K562 (cell line): ENCODE measurements around the gene POLR3K. TPM values are rescaled to one million over a fixed set of nuclear protein-coding genes. Genes with fewer than 3 reads are reported as not detected.

ENCODE experiments used
- BCLAF1 ChIP-seq, 2 experiments: fragments of 450-650 bp in 1 of 2; IDR thresholded peaks; 2 replicates each; pipeline ENCODE4 v1.6.1; 2011 to 2017; ENCODE audit warnings: low read depth in 2 of 2, antibody characterized with exemption in 1 of 2, borderline replicate concordance in 1 of 2, low read length in 1 of 2, mild to moderate bottlenecking in 1 of 2, mixed read lengths in 1 of 2; ENCODE audit not compliant: control insufficient read depth in 1 of 2
- CAMTA2 ChIP-seq: fragments of 250-450 bp; sonication (Bioruptor Pico); conservative IDR thresholded peaks from 2 replicates; pipeline ENCODE4 v1.5.1; 2022
- CCNT2 ChIP-seq: IDR thresholded peaks from 2 replicates; pipeline ENCODE4 v1.6.1; 2011; ENCODE audit warnings: borderline replicate concordance, low read depth, mild to moderate bottlenecking, moderate library complexity, mixed read lengths, low read length; ENCODE audit not compliant: insufficient read length; ENCODE audit errors: extremely low read depth
- CXXC5 ChIP-seq: fragments of 250-450 bp; sonication (Bioruptor Pico); IDR thresholded peaks from 2 replicates; pipeline ENCODE4 v1.8.0; 2022; ENCODE audit warnings: inconsistent platforms, mild to moderate bottlenecking, moderate library complexity
- DACH1 ChIP-seq: fragments of 450-650 bp; IDR thresholded peaks from 2 replicates; pipeline ENCODE4 v1.6.1; 2018; ENCODE audit not compliant: partially characterized antibody
- FOXA1 ChIP-seq: fragments of 450-650 bp; IDR thresholded peaks from 2 replicates; pipeline ENCODE4 v1.6.1; 2016; ENCODE audit warnings: mild to moderate bottlenecking, borderline replicate concordance
- GATAD2A ChIP-seq: fragments of 450-650 bp; IDR thresholded peaks from 2 replicates; pipeline ENCODE4 v1.6.1; 2017
- NCOA6 ChIP-seq: fragments of 450-650 bp; IDR thresholded peaks from 2 replicates; pipeline ENCODE4 v1.6.1; 2017; ENCODE audit warnings: mild to moderate bottlenecking
- PATZ1 ChIP-seq: fragments of 250-450 bp; sonication (Bioruptor Pico); IDR thresholded peaks from 2 replicates; pipeline ENCODE4 v1.5.0; 2020; ENCODE audit warnings: mild to moderate bottlenecking, borderline replicate concordance
- RBM25 ChIP-seq: fragments of 200-400 bp; formaldehyde crosslinking; IDR thresholded peaks from 2 replicates; pipeline ENCODE4 v1.6.1; 2018; ENCODE audit warnings: low read length, low read depth, moderate library complexity; ENCODE audit not compliant: severe bottlenecking
- SIN3B ChIP-seq: fragments of 450-650 bp; IDR thresholded peaks from 2 replicates; pipeline ENCODE4 v1.6.1; 2017; ENCODE audit warnings: low read depth, mild to moderate bottlenecking, moderate library complexity
- SMAD4 ChIP-seq: fragments of 250-450 bp; sonication (Bioruptor Pico); conservative IDR thresholded peaks from 2 replicates; pipeline ENCODE4 v1.8.0; 2021; ENCODE audit warnings: inconsistent platforms, mild to moderate bottlenecking, moderate library complexity
- SMARCA4 ChIP-seq: fragments of 450-650 bp; IDR thresholded peaks from 2 replicates; pipeline ENCODE4 v1.6.1; 2016
- SNRNP70 ChIP-seq: fragments of 200-400 bp; formaldehyde crosslinking; optimal IDR thresholded peaks from 2 replicates; pipeline ENCODE3; 2017; ENCODE audit warnings: low read depth, low read length
- TARDBP ChIP-seq: fragments of 450-650 bp; IDR thresholded peaks from 2 replicates; pipeline ENCODE4 v1.6.1; 2016
- U2AF2 ChIP-seq: fragments of 200-400 bp; formaldehyde crosslinking; optimal IDR thresholded peaks from 2 replicates; pipeline ENCODE3; 2017; ENCODE audit warnings: low read depth, mild to moderate bottlenecking, low read length
- ZNF324 ChIP-seq: fragments of 250-450 bp; sonication (Bioruptor Pico); IDR thresholded peaks from 2 replicates; pipeline ENCODE4 v1.4.0; 2020; ENCODE audit warnings: mild to moderate bottlenecking
- ZNF384 ChIP-seq: IDR thresholded peaks from 2 replicates; pipeline ENCODE4 v1.6.1; 2012; ENCODE audit warnings: low read depth, low read length, improper control_type of control experiment
- polyA plus RNA-seq, 8 experiments: library from polyadenylated mRNA; depleted of rRNA in 4 of 8; stranded (reverse) in 5 of 8; unstranded in 3 of 8; fragments of >200 nt; fragmentation: Nextera tagmentation in 2 of 8; fragmentation: Illumina TruSeq in 1 of 8; extraction: Ambion mirVana in 2 of 8; extraction: Trizol in 1 of 8; gene quantifications; 2 replicates each; pipeline versions ENCODE4 v1.2.1 to v1.2.3, GENCODE V29; 2011 to 2014; ENCODE audit warnings: inconsistent platforms in 1 of 8, missing spikeins in 1 of 8
- total RNA-seq, 7 experiments: library from RNA; depleted of rRNA in 6 of 7; stranded (reverse); fragments of >200 nt in 6 of 7; fragmentation: Illumina TruSeq in 2 of 7; extraction: Trizol in 2 of 7; gene quantifications; 2 replicates each; pipeline versions ENCODE4 v1.2.1 to v1.2.3, GENCODE V29; 2011 to 2021; ENCODE audit warnings: low replicate concordance in 1 of 7
- TF ChIP-seq, protein P1 (sequence below): sonication (generic); formaldehyde crosslinking; IDR thresholded peaks from 2 replicates; pipeline ENCODE4 v1.8.0; 2023; ENCODE audit warnings: mild to moderate bottlenecking, missing genetic modification reagents
- TF ChIP-seq, protein P2 (sequence below), 2 experiments: fragments of 250-450 bp in 1 of 2; fragments of 450-650 bp in 1 of 2; sonication (Bioruptor Pico) in 1 of 2; IDR thresholded peaks; 2 replicates each; pipeline versions ENCODE4 v1.6.1 to v1.8.0; 2016 to 2021; ENCODE audit warnings: mild to moderate bottlenecking in 2 of 2, moderate library complexity in 2 of 2, missing compliant biosample characterization in 1 of 2, missing genetic modification characterization in 1 of 2

The POLR3K gene
- total and polyA plus RNA-seq, 9 of the 15 experiments (the other 6 are each of a cell fraction or from before 2014, with no cell fraction given), result 42.1 to 315 (median 86.7) TPM

DNA sequence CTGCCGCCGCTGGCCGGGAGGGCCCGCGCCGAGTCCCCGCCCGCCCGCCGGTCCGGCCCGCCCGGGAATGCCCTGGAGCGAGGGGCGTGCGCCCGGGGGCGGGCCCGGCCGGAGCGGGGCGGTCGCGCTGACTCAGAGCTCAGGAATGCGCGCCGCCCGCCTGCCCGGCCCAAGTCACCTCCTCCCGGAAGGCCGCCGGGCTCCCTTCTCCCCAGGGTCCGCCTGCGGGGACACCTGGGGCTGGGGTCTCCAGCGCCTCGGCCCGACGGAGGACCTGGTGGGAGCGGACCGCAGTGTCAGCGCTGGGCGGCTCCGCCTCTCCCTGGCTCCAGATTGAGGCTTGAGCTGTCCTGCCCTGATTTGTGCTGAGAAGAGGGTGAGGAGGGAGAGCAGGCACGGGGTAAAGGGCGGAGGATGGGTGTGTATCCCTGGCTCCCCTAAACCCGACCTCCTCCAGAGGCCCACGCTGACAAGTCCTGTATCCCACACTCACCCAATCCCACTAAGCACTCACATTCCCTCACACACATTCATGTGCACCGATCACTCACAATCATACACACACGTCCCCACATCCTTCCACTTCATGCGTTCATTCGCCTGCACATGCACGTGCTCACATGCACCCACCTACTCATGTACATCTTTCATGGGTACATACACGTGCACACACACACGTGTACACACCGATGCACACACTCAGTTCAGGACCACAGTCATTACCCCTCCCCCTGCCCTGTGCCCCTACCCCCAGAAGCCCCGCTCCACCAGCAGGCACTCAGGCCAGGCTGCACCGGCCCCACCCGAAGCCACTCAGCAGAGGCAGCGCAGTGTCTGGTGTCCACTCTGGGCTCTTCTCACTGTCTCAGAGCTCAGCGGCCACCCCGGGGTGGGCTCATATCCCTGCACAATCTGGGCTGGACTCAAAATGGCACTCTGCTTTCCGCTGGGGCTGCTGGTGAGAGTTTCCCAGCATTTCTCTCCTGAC, 19.4 kb upstream of the POLR3K start, which contains the start of gene RHBDF1 (continued):
- no peak for TF ChIP-seq FOXA1
- TF ChIP-seq SNRNP70, result no peak
- 0 out of 2 replicates have a peak, but pooled peaks have one; percentile 31 for TF ChIP-seq GATAD2A
- TF ChIP-seq NCOA6, result no peak
- no peak for TF ChIP-seq U2AF2
- TF ChIP-seq ZNF324 (CRISPR knock-in tag), result no peak
- TF ChIP-seq, protein P1, sequence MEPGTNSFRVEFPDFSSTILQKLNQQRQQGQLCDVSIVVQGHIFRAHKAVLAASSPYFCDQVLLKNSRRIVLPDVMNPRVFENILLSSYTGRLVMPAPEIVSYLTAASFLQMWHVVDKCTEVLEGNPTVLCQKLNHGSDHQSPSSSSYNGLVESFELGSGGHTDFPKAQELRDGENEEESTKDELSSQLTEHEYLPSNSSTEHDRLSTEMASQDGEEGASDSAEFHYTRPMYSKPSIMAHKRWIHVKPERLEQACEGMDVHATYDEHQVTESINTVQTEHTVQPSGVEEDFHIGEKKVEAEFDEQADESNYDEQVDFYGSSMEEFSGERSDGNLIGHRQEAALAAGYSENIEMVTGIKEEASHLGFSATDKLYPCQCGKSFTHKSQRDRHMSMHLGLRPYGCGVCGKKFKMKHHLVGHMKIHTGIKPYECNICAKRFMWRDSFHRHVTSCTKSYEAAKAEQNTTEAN (CRISPR knock-in tag), result no peak
- peak; percentile 58 for TF ChIP-seq DACH1
- TF ChIP-seq SIN3B, result 0 out of 2 replicates have a peak, but pooled peaks have one; percentile 27
- TF ChIP-seq TARDBP, result 0 out of 2 replicates have a peak, but pooled peaks have one; percentile 36
- no peak for TF ChIP-seq BCLAF1 (IDR thresholded peaks at IDR 0.05; ENCODE audit: borderline replicate concordance in 1 of 2, control insufficient read depth in 1 of 2, low read depth in 2 of 2, low read length in 1 of 2)
- TF ChIP-seq, protein P2, sequence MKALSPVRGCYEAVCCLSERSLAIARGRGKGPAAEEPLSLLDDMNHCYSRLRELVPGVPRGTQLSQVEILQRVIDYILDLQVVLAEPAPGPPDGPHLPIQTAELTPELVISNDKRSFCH (CRISPR knock-in tag; IDR thresholded peaks at IDR 0.05), result no peak
- TF ChIP-seq, protein P2 (tag; IDR thresholded peaks at IDR 0.05), result 0 out of 2 replicates have a peak, but pooled peaks have one; percentile 26
- peak; percentile 86 for TF ChIP-seq CCNT2
- TF ChIP-seq ZNF384, result no peak
- peak; percentile 100 for TF ChIP-seq RBM25
- TF ChIP-seq PATZ1 (CRISPR knock-in tag), result no peak
- TF ChIP-seq SMARCA4, result peak; percentile 29; the same call in 1 of the 2 replicates
- TF ChIP-seq CAMTA2 (CRISPR knock-in tag), result no peak
- TF ChIP-seq SMAD4 (CRISPR knock-in tag), result peak; percentile 60; the same call in 1 of the 2 replicates
- TF ChIP-seq CXXC5, result peak; percentile 81
